NB4 (cell line): ENCODE data around the gene ZSCAN12.
A peak's percentile ranks its signal among the peaks of the same experiment; 100 is the strongest.
"Not testable (repeated sequence)": the region's sequence is repeated elsewhere in the genome, so short reads cannot be mapped to it uniquely, and the experiment has no call there.

Experiments
- DNase-seq: peaks from one replicate; pipeline ENCODE4 v3.0.0; 2010; ENCODE audit warnings: low read depth
- H3K4me3 ChIP-seq: one replicate; pipeline ENCODE4 v1.5.1; 2011; ENCODE audit warnings: mild to moderate bottlenecking, low read depth, low read length, moderate library complexity
- CTCF ChIP-seq: IDR thresholded peaks from one replicate; pipeline ENCODE4 v1.5.1; 2012; ENCODE audit warnings: low read depth, low read length
- MAX ChIP-seq: IDR thresholded peaks from 2 replicates; pipeline ENCODE4 v1.6.1; 2011; ENCODE audit warnings: low read depth, low read length
- MYC ChIP-seq: IDR thresholded peaks from 2 replicates; pipeline ENCODE4 v1.6.1; 2011; ENCODE audit warnings: low read depth, low read length
- POLR2A ChIP-seq: IDR thresholded peaks from 2 replicates; pipeline ENCODE4 v1.6.1; 2011; ENCODE audit warnings: mild to moderate bottlenecking; ENCODE audit not compliant: insufficient read length; ENCODE audit errors: extremely low read depth

ZSCAN12 gene

GRCh38 chr6:28360961-28361360 is 38.6 kb downstream of the ZSCAN12 start:
- H3K4me3 ChIP-seq = no peak overlapping the region
- TF ChIP-seq POLR2A (no peak), CTCF (no peak), MYC (no peak), MAX (no peak)
- DNase-seq = no peak

GRCh38 chr6:28359562-28359961 is 40.0 kb downstream of the ZSCAN12 start:
- H3K4me3 ChIP-seq, DNase-seq: not testable (repeated sequence)

- no peak for DNase-seq
- no peak for TF ChIP-seq MYC
- H3K4me3 ChIP-seq = no peak overlapping the region
Observed at GRCh38 chr6:28357036-28357435, 42.5 kb downstream of the ZSCAN12 start.

- no peak for DNase-seq
- TF ChIP-seq CTCF = no peak
- no peak overlapping the region for H3K4me3 ChIP-seq
Observed at GRCh38 chr6:28356666-28357020, 42.9 kb downstream of the ZSCAN12 start.

GRCh38 chr6:28355743-28356665 is 43.5 kb downstream of the ZSCAN12 start:
- TF ChIP-seq MYC = peak; percentile 10; the same call in 1 of the 2 replicates
- peak; percentile 59 for TF ChIP-seq CTCF
- no peak for TF ChIP-seq POLR2A
- TF ChIP-seq MAX = no peak
- DNase-seq = peak; percentile 89
- H3K4me3 ChIP-seq = peak overlapping the region; percentile 76

GRCh38 chr6:28354688-28355554 is 44.6 kb downstream of the ZSCAN12 start:
- TF ChIP-seq CTCF = no peak
- TF ChIP-seq MYC = no peak
- TF ChIP-seq MAX = no peak
- no peak for TF ChIP-seq POLR2A
- H3K4me3 ChIP-seq = peak overlapping the region; percentile 76
- no peak for DNase-seq
